ENCODE data around the gene ODC1.

ODC1 gene

DNA sequence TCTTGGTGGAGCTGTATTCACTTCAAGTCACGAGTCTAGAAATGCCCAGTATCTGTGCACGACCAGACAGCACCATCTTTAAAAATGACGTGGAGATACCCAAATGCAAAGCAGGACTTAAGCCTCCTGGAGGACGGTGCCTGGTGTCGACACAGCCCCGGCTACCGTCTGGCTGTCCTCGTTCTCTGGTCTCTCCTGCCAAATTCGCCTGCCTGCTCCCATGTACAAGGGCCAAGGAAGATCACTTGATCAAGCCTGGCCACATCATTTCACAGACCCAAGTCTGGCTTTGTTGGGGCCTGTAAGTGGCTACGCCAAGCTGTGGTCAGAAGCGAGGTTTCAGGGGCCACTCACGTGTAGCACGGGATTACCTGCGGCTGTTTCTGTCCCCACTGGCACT is 9.4 kb downstream of the ODC1 start:
- no peaks in the 10 kb centered on the region for H3K27me3 ChIP-seq (ENCODE audit: low read length)
- no peaks in the 10 kb centered on the region; the same call in 1 of the 2 replicates for H3K79me2 ChIP-seq (ENCODE audit: insufficient read depth, low read length)
- no peak overlapping the region for H2AFZ ChIP-seq (ENCODE audit: low read depth, low read length, severe bottlenecking)
- no peak overlapping the region for H3K4me2 ChIP-seq (ENCODE audit: low read depth, low read length, poor library complexity, severe bottlenecking)
- peaks cover 29% of the 10 kb centered on the region for H3K36me3 ChIP-seq (ENCODE audit: low read length)
- no peaks in the 10 kb centered on the region for H3K9me3 ChIP-seq (ENCODE audit: insufficient read depth, low read length)
- no peak overlapping the region for H3K9ac ChIP-seq (ENCODE audit: low read length)
- TF ChIP-seq EZH2phosphoT487 (conservative IDR thresholded peaks at IDR 0.05; ENCODE audit: low read length), result no peak
- TF ChIP-seq, protein P1, sequence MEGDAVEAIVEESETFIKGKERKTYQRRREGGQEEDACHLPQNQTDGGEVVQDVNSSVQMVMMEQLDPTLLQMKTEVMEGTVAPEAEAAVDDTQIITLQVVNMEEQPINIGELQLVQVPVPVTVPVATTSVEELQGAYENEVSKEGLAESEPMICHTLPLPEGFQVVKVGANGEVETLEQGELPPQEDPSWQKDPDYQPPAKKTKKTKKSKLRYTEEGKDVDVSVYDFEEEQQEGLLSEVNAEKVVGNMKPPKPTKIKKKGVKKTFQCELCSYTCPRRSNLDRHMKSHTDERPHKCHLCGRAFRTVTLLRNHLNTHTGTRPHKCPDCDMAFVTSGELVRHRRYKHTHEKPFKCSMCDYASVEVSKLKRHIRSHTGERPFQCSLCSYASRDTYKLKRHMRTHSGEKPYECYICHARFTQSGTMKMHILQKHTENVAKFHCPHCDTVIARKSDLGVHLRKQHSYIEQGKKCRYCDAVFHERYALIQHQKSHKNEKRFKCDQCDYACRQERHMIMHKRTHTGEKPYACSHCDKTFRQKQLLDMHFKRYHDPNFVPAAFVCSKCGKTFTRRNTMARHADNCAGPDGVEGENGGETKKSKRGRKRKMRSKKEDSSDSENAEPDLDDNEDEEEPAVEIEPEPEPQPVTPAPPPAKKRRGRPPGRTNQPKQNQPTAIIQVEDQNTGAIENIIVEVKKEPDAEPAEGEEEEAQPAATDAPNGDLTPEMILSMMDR (IDR thresholded peaks at IDR 0.05; ENCODE audit: insufficient read depth, low read length, poor library complexity, severe bottlenecking), result no peak
- no peak overlapping the region for H3K27ac ChIP-seq (ENCODE audit: low read depth, low read length)
- H3K9me2 ChIP-seq (replicated peaks; ENCODE audit: insufficient read depth, low read length), result no peaks in the 10 kb centered on the region
- peaks cover 49% of the 10 kb centered on the region for H3F3A ChIP-seq (ENCODE audit: insufficient read depth)
- H4K20me1 ChIP-seq (ENCODE audit: low read depth, low read length), result peaks cover 13% of the 10 kb centered on the region; the same call in 1 of the 2 replicates
- no peak overlapping the region for H3K4me3 ChIP-seq (ENCODE audit: insufficient read depth, low read length, poor library complexity, severe bottlenecking)

DNA sequence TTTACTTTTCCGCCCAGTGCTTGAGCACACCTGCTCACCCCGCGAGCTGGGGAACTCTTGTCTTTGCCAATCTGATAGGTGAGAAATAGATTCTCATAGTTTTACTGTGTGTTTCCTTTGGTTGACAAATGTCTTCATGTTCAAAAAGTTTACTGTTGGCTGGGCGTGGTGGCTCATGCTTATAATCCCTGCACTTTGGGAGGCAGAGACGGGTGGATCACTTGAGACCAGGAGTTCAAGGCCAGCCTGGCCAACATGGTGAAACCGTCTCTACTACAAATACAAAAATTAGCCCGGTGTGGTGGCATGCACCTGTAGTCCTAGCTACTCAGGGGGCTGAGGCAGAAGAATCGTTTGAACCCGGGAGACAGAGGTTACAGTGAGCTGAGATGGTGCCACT is 10.3 kb downstream of the ODC1 start:
- no peak overlapping the region for H2AFZ ChIP-seq (ENCODE audit: low read depth, low read length, severe bottlenecking)
- H4K20me1 ChIP-seq (ENCODE audit: low read depth, low read length), result peaks cover 4% of the 10 kb centered on the region; the same call in 1 of the 2 replicates
- TF ChIP-seq, protein P1 (IDR thresholded peaks at IDR 0.05; ENCODE audit: insufficient read depth, low read length, poor library complexity, severe bottlenecking), result no peak
- no peak for TF ChIP-seq EZH2phosphoT487 (conservative IDR thresholded peaks at IDR 0.05; ENCODE audit: low read length)
- no peaks in the 10 kb centered on the region for H3K9me3 ChIP-seq (ENCODE audit: insufficient read depth, low read length)
- H3F3A ChIP-seq (ENCODE audit: insufficient read depth), result peaks cover 41% of the 10 kb centered on the region
- H3K9ac ChIP-seq (ENCODE audit: low read length), result no peak overlapping the region
- no peak overlapping the region for H3K4me3 ChIP-seq (ENCODE audit: insufficient read depth, low read length, poor library complexity, severe bottlenecking)
- H3K79me2 ChIP-seq (ENCODE audit: insufficient read depth, low read length), result no peaks in the 10 kb centered on the region
- no peak overlapping the region for H3K4me2 ChIP-seq (ENCODE audit: low read depth, low read length, poor library complexity, severe bottlenecking)
- no peaks in the 10 kb centered on the region for H3K9me2 ChIP-seq (replicated peaks; ENCODE audit: insufficient read depth, low read length)
- H3K36me3 ChIP-seq (ENCODE audit: low read length), result peaks cover 20% of the 10 kb centered on the region
- H3K27ac ChIP-seq (ENCODE audit: low read depth, low read length), result no peak overlapping the region
- H3K27me3 ChIP-seq (ENCODE audit: low read length), result no peaks in the 10 kb centered on the region

DNA sequence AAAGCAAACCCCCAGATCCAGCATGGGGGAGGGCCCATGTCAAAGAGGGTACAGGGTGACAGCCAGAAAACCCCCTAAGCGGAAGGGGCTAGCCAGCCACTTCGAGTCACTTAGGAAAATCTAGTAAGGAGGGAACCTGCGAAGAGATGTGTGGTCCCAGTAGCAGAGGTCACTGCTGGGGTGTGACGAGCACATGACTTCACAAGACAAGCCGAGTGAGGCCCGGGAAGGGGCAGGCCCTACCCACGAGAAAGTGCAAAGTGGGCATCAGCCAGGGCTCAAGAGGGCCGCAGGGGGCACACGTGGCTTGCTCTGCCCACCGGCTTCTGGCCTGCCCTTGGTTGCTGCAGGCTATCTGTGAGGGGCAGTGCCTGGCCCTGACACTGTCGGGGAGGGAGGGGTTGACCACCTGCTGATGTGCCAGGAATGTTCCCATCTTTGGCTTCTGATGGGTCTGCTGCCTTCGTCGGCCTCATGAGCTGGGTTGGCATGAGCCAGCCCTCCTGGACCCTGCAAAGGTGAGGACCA is 11.5 kb downstream of the ODC1 start:
- no peak overlapping the region for H3K9ac ChIP-seq (ENCODE audit: low read length)

More for the DNA sequence above, 11.5 kb downstream of the ODC1 start:
- no peaks in the 10 kb centered on the region for H3K27me3 ChIP-seq (ENCODE audit: low read length)
- H3K4me2 ChIP-seq (ENCODE audit: low read depth, low read length, poor library complexity, severe bottlenecking), result no peak overlapping the region
- H3K4me3 ChIP-seq (ENCODE audit: insufficient read depth, low read length, poor library complexity, severe bottlenecking), result no peak overlapping the region
- H3K9me3 ChIP-seq (ENCODE audit: insufficient read depth, low read length), result no peaks in the 10 kb centered on the region
- H3K79me2 ChIP-seq (ENCODE audit: insufficient read depth, low read length), result no peaks in the 10 kb centered on the region
- H3F3A ChIP-seq (ENCODE audit: insufficient read depth), result peaks cover 37% of the 10 kb centered on the region
- H3K27ac ChIP-seq (ENCODE audit: low read depth, low read length), result no peak overlapping the region
- TF ChIP-seq, protein P1 (IDR thresholded peaks at IDR 0.05; ENCODE audit: insufficient read depth, low read length, poor library complexity, severe bottlenecking), result no peak
- TF ChIP-seq EZH2phosphoT487 (conservative IDR thresholded peaks at IDR 0.05; ENCODE audit: low read length), result no peak
- H3K9me2 ChIP-seq (replicated peaks; ENCODE audit: insufficient read depth, low read length), result no peaks in the 10 kb centered on the region
- no peaks in the 10 kb centered on the region for H4K20me1 ChIP-seq (ENCODE audit: low read depth, low read length)
- peaks cover 14% of the 10 kb centered on the region for H3K36me3 ChIP-seq (ENCODE audit: low read length)
- no peak overlapping the region for H2AFZ ChIP-seq (ENCODE audit: low read depth, low read length, severe bottlenecking)

Data from SU-DHL-6 (cell line).